HepG2 (cell line): Measurements from ENCODE around the gene TLN1. TPM values are rescaled to one million over a fixed set of nuclear protein-coding genes. Genes with fewer than 3 reads are reported as not detected.

Source experiments
- AGO1 ChIP-seq: fragments of 200-400 bp; formaldehyde crosslinking; IDR thresholded peaks from 2 replicates; pipeline ENCODE4 v1.6.1; 2017; ENCODE audit warnings: mild to moderate bottlenecking, low read depth, low read length, moderate library complexity; ENCODE audit not compliant: poor library complexity, severe bottlenecking
- ARID4A ChIP-seq: sonication (generic); formaldehyde crosslinking; IDR thresholded peaks from 2 replicates; pipeline ENCODE4 v1.5.0; 2020; ENCODE audit warnings: mild to moderate bottlenecking, missing genetic modification reagents, borderline replicate concordance
- ELF3 ChIP-seq: IDR thresholded peaks from 2 replicates; pipeline ENCODE4 v1.6.1; 2016; ENCODE audit warnings: missing genetic modification reagents, missing compliant biosample characterization
- FOXA1 ChIP-seq, 2 experiments: fragments of 450-650 bp in 1 of 2; sonication (generic) in 1 of 2; formaldehyde crosslinking in 1 of 2; IDR thresholded peaks; 2 replicates each; pipeline versions ENCODE4 v1.4.0 to v1.6.1; 2016 to 2020; ENCODE audit warnings: missing genetic modification reagents in 1 of 2
- HOXD1 ChIP-seq: sonication (generic); formaldehyde crosslinking; IDR thresholded peaks from 2 replicates; pipeline ENCODE4 v1.5.0; 2020; ENCODE audit warnings: missing genetic modification reagents
- MAF1 ChIP-seq: sonication (generic); formaldehyde crosslinking; IDR thresholded peaks from 2 replicates; pipeline ENCODE4 v1.5.0; 2020; ENCODE audit warnings: missing genetic modification reagents, borderline replicate concordance
- MIER2 ChIP-seq: IDR thresholded peaks from 2 replicates; pipeline ENCODE4 v1.6.1; 2016; ENCODE audit warnings: missing biosample characterization, missing genetic modification reagents
- REL ChIP-seq: sonication (generic); formaldehyde crosslinking; conservative IDR thresholded peaks from 2 replicates; pipeline ENCODE4 v1.8.0; 2022; ENCODE audit warnings: mild to moderate bottlenecking, missing genetic modification reagents, moderate library complexity
- RFX5 ChIP-seq: IDR thresholded peaks from 2 replicates; pipeline ENCODE4 v1.6.1; 2011; ENCODE audit warnings: low read depth, low read length, improper control_type of control experiment
- RNF2 ChIP-seq: fragments of 450-650 bp; conservative IDR thresholded peaks from 2 replicates; pipeline ENCODE4 v1.6.1; 2016; ENCODE audit warnings: low read depth
- SIX1 ChIP-seq: sonication (generic); formaldehyde crosslinking; IDR thresholded peaks from 2 replicates; pipeline ENCODE4 v1.4.0; 2020; ENCODE audit warnings: missing genetic modification reagents, borderline replicate concordance
- TBX3 ChIP-seq: fragments of 450-650 bp; IDR thresholded peaks from 2 replicates; pipeline ENCODE4 v1.6.1; 2017; ENCODE audit warnings: antibody characterized with exemption, mild to moderate bottlenecking, inconsistent platforms, borderline replicate concordance
- TGIF2 ChIP-seq: IDR thresholded peaks from 2 replicates; pipeline ENCODE4 v1.6.1; 2016; ENCODE audit warnings: control low read depth, missing compliant biosample characterization
- ZBTB39 ChIP-seq: sonication (generic); formaldehyde crosslinking; IDR thresholded peaks from 2 replicates; pipeline ENCODE4 v1.5.0; 2020; ENCODE audit warnings: missing genetic modification reagents
- ZNF17 ChIP-seq: sonication (generic); formaldehyde crosslinking; IDR thresholded peaks from 2 replicates; pipeline ENCODE4 v1.5.0; 2020; ENCODE audit warnings: mild to moderate bottlenecking, missing genetic modification reagents
- ZNF558 ChIP-seq: sonication (generic); formaldehyde crosslinking; IDR thresholded peaks from 2 replicates; pipeline ENCODE4 v1.9.0; 2022; ENCODE audit warnings: mild to moderate bottlenecking, missing genetic modification reagents, borderline replicate concordance
- ZNF768 ChIP-seq: sonication (generic); formaldehyde crosslinking; IDR thresholded peaks from 2 replicates; pipeline ENCODE4 v1.4.0; 2020; ENCODE audit warnings: missing genetic modification reagents
- ZNF776 ChIP-seq: sonication (generic); formaldehyde crosslinking; IDR thresholded peaks from 2 replicates; pipeline ENCODE4 v1.4.0; 2020; ENCODE audit warnings: mild to moderate bottlenecking, missing genetic modification reagents
- ZNF879 ChIP-seq: sonication (generic); formaldehyde crosslinking; IDR thresholded peaks from 2 replicates; pipeline ENCODE4 v1.8.1; 2023; ENCODE audit warnings: missing genetic modification reagents
- ZSCAN29 ChIP-seq: sonication (generic); formaldehyde crosslinking; conservative IDR thresholded peaks from 2 replicates; pipeline ENCODE4 v1.4.0; 2020; ENCODE audit warnings: mild to moderate bottlenecking, missing genetic modification reagents
- polyA plus RNA-seq, 8 experiments: library from polyadenylated mRNA; depleted of rRNA in 3 of 8; stranded (reverse) in 7 of 8; unstranded in 1 of 8; fragments of >200 nt; fragmentation: Illumina TruSeq in 4 of 8; extraction: Trizol in 4 of 8; gene quantifications; 2 replicates each; pipeline versions ENCODE4 v1.2.1 to v1.2.3, GENCODE V29; 2011 to 2016; ENCODE audit warnings: low read depth in 4 of 8, missing spikeins in 1 of 8, mixed read lengths in 1 of 8; ENCODE audit not compliant: insufficient read depth in 1 of 8
- total RNA-seq, 5 experiments: library from RNA; depleted of rRNA; stranded (reverse); fragments of >200 nt; fragmentation: Illumina TruSeq; extraction: Trizol; gene quantifications; 2 replicates each; pipeline ENCODE4 v1.2.3, GENCODE V29; 2016; ENCODE audit warnings: low read depth in 1 of 5
- TF ChIP-seq, protein P1 (sequence below): sonication (generic); formaldehyde crosslinking; IDR thresholded peaks from 2 replicates; pipeline ENCODE4; 2020; ENCODE audit warnings: missing genetic modification reagents, mild to moderate bottlenecking, borderline replicate concordance

TLN1 gene
- total and polyA plus RNA-seq, 2 of the 13 experiments (the other 11 are each of a cell fraction or from before 2014, with no cell fraction given): 35.2 to 51.8 TPM

- TF ChIP-seq ZBTB39 (CRISPR knock-in tag) (0 out of 2 replicates have a peak, but pooled peaks have one; percentile 42), REL (CRISPR knock-in tag) (no peak), AGO1 (peak; percentile 65), MAF1 (CRISPR knock-in tag) (peak; percentile 70), TBX3 (no peak), SIX1 (CRISPR knock-in tag) (no peak), ARID4A (CRISPR knock-in tag) (peak; percentile 91; the same call in 1 of the 2 replicates), TGIF2 (CRISPR knock-in tag) (peak; percentile 84), ZNF17 (CRISPR knock-in tag) (no peak), ZNF879 (CRISPR knock-in tag) (0 out of 2 replicates have a peak, but pooled peaks have one; percentile 74), HOXD1 (CRISPR knock-in tag) (peak; percentile 57; the same call in 1 of the 2 replicates), FOXA1 (IDR thresholded peaks at IDR 0.05) (no peak), FOXA1 (CRISPR knock-in tag; IDR thresholded peaks at IDR 0.05) (no peak), ZNF768 (CRISPR knock-in tag) (no peak), ZNF558 (CRISPR knock-in tag) (peak; percentile 90), RNF2 (0 out of 2 replicates have a peak, but pooled peaks have one; percentile 35), RFX5 (no peak), ZSCAN29 (CRISPR knock-in tag) (0 out of 2 replicates have a peak, but pooled peaks have one; percentile 79), ELF3 (CRISPR knock-in tag) (peak; percentile 94), MIER2 (CRISPR knock-in tag) (0 out of 2 replicates have a peak, but pooled peaks have one; percentile 42), ZNF776 (CRISPR knock-in tag) (no peak)
- TF ChIP-seq, protein P1, sequence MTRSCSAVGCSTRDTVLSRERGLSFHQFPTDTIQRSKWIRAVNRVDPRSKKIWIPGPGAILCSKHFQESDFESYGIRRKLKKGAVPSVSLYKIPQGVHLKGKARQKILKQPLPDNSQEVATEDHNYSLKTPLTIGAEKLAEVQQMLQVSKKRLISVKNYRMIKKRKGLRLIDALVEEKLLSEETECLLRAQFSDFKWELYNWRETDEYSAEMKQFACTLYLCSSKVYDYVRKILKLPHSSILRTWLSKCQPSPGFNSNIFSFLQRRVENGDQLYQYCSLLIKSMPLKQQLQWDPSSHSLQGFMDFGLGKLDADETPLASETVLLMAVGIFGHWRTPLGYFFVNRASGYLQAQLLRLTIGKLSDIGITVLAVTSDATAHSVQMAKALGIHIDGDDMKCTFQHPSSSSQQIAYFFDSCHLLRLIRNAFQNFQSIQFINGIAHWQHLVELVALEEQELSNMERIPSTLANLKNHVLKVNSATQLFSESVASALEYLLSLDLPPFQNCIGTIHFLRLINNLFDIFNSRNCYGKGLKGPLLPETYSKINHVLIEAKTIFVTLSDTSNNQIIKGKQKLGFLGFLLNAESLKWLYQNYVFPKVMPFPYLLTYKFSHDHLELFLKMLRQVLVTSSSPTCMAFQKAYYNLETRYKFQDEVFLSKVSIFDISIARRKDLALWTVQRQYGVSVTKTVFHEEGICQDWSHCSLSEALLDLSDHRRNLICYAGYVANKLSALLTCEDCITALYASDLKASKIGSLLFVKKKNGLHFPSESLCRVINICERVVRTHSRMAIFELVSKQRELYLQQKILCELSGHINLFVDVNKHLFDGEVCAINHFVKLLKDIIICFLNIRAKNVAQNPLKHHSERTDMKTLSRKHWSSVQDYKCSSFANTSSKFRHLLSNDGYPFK: peak; percentile 58; the same call in 1 of the 2 replicates
Observed at GRCh38 chr9:35732185-35732799, at the start of gene TLN1, which contains the start of gene CREB3 (continued).
